GM12801 (cell line): ENCODE results near the gene ASPG.

Source experiments
- TF ChIP-seq, protein P1 (sequence below): IDR thresholded peaks from one replicate; pipeline ENCODE4 v1.5.1; 2011; ENCODE audit warnings: control low read depth; ENCODE audit not compliant: insufficient read length; ENCODE audit errors: extremely low read depth

ASPG gene

DNA sequence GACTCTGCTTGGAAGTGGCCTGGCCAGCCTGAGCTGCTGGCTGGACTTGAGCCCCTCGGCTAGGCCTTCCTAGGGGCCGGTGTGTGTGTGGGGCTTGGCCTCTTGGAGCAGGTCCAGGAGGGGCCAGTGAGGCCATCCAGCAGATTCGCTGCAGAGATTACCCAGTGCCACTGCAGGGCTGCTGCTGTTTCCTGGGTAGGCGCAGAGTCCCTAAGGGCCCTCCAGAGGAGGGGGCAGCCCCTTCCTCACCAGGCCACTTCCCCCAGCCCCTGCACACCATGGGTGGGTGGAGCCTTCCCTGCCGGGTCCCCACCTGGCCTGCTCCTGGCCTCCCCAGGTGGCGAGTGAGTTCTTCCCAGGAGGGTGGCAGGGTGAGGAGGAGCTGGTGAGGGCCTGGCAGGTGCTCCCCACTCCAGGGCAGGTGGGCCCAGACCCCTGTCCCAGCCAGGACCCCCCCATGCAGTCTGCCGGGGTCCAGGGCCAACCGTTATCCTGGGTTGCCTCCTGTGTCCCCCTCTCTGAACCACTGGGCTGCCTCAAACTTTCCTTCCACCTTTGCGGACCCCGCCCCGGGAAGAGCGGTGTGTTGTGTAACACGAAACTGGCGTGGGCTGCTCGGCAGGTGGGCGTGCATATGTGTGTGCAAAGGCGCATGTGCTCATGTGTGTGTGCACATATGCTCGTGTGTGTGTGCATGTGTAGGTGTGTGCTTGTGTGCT, 25.1 kb downstream of the ASPG start:
- TF ChIP-seq, protein P1, sequence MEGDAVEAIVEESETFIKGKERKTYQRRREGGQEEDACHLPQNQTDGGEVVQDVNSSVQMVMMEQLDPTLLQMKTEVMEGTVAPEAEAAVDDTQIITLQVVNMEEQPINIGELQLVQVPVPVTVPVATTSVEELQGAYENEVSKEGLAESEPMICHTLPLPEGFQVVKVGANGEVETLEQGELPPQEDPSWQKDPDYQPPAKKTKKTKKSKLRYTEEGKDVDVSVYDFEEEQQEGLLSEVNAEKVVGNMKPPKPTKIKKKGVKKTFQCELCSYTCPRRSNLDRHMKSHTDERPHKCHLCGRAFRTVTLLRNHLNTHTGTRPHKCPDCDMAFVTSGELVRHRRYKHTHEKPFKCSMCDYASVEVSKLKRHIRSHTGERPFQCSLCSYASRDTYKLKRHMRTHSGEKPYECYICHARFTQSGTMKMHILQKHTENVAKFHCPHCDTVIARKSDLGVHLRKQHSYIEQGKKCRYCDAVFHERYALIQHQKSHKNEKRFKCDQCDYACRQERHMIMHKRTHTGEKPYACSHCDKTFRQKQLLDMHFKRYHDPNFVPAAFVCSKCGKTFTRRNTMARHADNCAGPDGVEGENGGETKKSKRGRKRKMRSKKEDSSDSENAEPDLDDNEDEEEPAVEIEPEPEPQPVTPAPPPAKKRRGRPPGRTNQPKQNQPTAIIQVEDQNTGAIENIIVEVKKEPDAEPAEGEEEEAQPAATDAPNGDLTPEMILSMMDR: no peak

DNA sequence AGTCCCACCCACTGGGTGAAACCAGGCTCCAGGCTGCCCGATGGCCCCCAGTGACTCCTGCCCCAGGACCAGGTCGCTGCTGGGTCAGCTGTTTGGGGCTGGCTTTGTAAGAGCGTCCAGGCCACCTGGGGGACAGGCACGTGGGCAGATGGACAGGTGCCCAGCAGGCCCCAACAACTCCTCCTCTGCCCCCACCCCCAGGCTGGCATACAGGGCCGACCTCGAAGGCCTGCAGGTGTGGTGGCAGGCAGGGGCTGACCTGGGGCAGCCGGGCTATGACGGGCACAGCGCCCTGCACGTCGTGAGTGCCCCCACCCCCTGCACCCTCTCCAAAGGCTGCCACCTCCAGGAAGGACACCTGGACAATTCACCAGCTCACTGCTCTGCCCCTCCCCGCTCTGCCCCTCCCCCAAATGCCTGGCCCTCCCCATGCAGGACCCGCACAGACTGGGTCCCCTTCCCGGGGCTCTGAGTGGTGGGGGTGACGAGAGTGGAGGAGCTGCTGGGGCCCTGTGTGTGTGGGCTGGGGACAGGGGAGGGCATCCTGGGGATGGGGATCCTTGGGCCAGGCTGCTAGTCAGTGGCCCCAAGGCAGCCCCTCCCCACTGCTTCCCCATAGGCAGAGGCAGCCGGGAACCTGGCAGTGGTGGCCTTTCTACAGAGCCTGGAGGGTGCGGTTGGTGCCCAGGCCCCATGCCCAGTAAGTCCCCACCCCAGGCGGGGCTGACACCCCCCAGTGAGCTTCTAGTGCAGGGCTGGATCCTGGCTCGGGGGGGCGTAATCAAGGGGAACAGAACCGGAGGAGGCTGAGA, 26.0 kb downstream of the ASPG start:
- TF ChIP-seq, protein P1: no peak

DNA sequence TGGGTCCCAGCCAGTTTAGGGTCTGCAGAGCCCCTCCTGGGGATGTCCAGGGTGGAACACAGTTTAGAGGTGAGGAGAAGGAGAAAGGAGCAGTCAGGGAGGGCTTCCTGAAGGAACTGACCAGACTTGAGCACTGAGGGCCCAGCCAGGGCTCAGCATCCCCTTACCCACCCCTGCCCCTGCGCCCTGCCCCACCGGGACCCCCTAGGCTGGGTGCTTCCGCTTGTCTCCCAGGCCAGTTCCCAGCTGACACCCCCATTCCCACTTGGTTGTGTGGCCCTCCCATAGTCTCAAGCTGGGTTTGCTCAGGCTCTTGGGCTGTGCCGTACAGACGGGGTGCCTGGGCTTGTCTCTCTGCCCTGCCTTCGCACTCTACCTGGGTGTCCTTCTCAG, 26.6 kb downstream of the ASPG start:
- TF ChIP-seq, protein P1: no peak

DNA sequence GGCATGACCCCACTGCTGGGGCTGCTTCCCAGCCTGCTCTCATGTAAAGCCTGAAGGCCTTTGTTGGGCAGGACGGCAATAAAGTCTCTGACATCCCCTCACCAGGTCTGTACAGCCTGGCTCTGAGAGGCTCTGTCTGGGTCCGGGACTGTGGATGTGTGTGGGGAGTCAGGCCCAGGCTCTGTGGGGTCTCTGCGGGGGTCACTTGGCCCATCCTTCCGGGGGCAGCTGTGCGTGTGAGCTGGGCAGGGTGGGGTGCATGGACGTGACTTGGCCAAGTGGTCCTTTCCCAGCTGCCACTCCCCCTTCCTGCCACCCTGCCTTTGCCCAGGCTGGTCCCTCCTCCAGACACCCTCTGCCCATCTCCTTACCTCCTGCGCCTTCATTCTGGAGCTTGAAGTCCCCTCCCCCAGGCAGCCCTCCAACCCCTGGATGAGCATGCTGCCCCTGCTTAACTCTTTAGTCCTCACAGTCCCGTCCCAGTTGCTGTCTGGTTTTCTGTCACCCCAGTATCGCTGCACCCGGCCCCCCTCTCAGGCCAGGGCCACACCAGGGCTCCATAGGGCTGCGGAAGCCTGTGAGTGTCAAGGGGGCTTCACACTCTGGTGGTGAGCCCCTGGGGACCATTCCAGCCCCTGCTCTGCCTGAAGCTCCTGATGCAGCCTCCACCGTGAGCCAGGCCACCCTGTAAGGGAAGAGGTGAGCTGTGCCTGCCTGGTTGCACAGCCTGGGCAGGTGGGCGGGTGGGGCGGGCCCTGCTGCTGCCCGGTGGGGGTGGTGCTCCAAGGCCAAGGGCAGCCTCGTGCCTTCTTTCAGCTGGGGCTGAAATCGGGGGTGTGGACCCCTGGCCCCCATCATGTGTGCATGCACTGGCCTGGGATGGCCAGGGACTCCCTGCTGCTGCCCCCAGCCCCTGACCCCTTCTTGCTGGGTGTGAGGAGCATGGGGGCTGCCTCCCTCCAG, 27.4 kb downstream of the ASPG start:
- TF ChIP-seq, protein P1: no peak

DNA sequence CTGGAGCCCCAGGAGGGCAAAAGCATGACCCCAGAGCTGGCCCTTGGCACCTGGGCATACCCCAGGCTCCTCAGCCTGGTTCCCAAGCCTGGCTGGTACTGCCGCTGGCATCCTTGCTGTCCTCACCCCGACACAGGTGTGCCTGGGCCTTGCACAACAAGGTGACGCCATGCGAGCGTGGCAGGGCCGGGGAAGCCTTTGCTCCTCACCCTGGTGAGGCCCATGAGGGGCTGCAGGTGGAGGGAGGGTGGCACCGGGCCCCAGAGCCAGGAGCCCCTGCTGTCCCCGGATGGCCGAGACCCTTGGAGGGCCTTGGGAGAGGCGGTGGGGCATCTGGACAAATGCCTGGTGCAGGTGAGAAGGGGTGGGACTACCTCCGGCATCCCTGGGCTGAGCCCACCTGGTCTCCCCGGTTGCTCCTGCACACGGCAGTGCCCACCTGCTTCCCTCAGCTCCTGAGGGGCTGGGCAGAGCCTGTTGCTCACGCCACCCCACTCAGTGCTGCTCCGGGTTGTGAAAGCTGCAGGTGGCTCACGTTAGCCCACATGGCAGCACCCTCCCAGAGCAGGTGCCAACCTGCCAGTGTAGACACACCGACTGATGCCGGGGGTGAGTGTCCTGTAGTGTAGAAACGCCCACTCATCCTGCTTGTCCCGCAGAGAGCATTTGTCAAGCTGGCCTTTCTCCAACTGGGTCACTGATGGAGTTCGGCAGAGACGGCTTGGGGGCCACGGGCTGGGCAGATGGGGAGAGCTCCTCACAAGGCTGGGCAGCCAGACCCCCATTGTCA, 28.3 kb downstream of the ASPG start:
- TF ChIP-seq, protein P1: no peak

DNA sequence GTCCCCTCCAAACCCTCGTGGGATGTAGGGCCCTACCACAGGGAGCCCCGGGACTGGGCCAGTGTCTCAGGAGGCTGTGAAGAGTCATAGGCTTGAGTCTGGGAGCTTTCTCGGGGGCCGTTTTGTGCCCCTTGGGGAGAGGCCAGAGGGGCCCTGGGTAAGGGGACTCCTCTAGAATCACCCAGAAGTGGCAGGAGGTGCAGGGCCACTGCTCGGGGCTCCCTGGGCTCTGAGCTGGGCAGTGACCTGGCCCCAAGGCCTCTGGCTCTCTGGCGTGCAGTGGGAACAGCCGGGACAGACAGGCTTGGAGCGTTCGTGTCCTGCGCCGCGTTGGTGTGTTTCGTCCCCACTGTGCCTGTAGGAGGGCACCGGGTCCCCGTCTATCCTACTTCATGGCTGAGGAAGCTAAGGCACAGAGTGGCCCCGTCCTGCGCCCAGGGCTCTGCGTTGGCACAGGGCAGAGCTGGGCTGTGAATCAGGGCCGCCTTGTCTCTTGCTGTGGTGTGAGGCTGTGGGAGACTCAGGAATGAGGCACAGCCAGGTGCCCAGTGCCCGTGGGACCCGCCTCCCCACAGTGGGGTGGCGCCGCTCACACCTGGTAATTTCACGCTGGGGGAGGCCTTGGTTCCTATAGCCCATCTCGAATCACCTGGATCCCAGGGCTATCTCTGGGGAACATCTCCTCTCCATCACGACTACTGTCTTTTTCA, 29.1 kb downstream of the ASPG start:
- TF ChIP-seq, protein P1: no peak
